GM19193 (cell line): ENCODE data around the gene MMP11.

ENCODE experiments used
- POLR2A ChIP-seq: IDR thresholded peaks from 4 replicates; pipeline ENCODE4 v1.6.1; 2011; ENCODE audit not compliant: insufficient read depth, insufficient read length; ENCODE audit errors: extremely low read depth

Gene MMP11

GRCh38 chr22:23772649-23773473, at the start of gene MMP11:
Gene MMP11, plus strand, starts transcription at chr22:23772849. Its CDS starts 22 bp downstream, at chr22:23772871.
- TF ChIP-seq POLR2A = no peak

GRCh38 chr22:23737696-23738095, 35.0 kb upstream of the MMP11 start:
- TF ChIP-seq POLR2A = no peak

- no peak for TF ChIP-seq POLR2A
Measured at GRCh38 chr22:23742505-23743264, 30.0 kb upstream of the MMP11 start.

- TF ChIP-seq POLR2A = no peak
Measured at GRCh38 chr22:23743303-23743705, 29.3 kb upstream of the MMP11 start.

- TF ChIP-seq POLR2A = no peak
Measured at GRCh38 chr22:23744001-23744400, 28.6 kb upstream of the MMP11 start.

- no peak for TF ChIP-seq POLR2A
Measured at GRCh38 chr22:23744485-23744884, 28.2 kb upstream of the MMP11 start.

GRCh38 chr22:23745791-23746190, 26.9 kb upstream of the MMP11 start:
- no peak for TF ChIP-seq POLR2A

GRCh38 chr22:23749841-23750301, 22.8 kb upstream of the MMP11 start:
- no peak for TF ChIP-seq POLR2A

GRCh38 chr22:23750367-23750713, 22.3 kb upstream of the MMP11 start:
- no peak for TF ChIP-seq POLR2A

GRCh38 chr22:23750714-23751440, 21.8 kb upstream of the MMP11 start, which contains the start of gene ZNF70:
Gene ZNF70, minus strand, starts transcription at chr22:23751112. Its CDS starts 5,972 bp downstream, at chr22:23745140.
- peak; percentile 71 for TF ChIP-seq POLR2A

GRCh38 chr22:23751441-23751996, 21.1 kb upstream of the MMP11 start:
- no peak for TF ChIP-seq POLR2A

- TF ChIP-seq POLR2A = peak; percentile 21
Measured at GRCh38 chr22:23752090-23752691, 20.5 kb upstream of the MMP11 start.

- no peak for TF ChIP-seq POLR2A
Measured at GRCh38 chr22:23752750-23753149, 19.9 kb upstream of the MMP11 start.

- TF ChIP-seq POLR2A = no peak
Measured at GRCh38 chr22:23753385-23753784, 19.3 kb upstream of the MMP11 start.

- TF ChIP-seq POLR2A = no peak
Measured at GRCh38 chr22:23754220-23754919, 18.3 kb upstream of the MMP11 start, which contains the start of gene VPREB3. Gene VPREB3, minus strand, starts transcription at chr22:23754425. Its CDS starts 62 bp downstream, at chr22:23754363.
